Endothelial cell of umbilical vein (primary cell): ENCODE data around the gene RUNDC1. TPM values are rescaled to one million over a fixed set of nuclear protein-coding genes. Genes with fewer than 3 reads are reported as not detected.

ENCODE experiments used
- BruUV-seq: library from RNA; stranded (reverse); fragments of 400-500 nt; replicated peaks from 2 replicates; lab custom pipeline; 2021; lab: Mats Ljungman, UMichigan
- CTCF ChIA-PET: fragments of 300-600, 350-600 bp; sonication (Branson Sonifier 250); formaldehyde crosslinking; loops from one replicate; lab custom pipeline; 2021; ENCODE audit warnings: antibody characterized with exemption, inconsistent platforms; lab: Charles Lee
- POLR2A ChIA-PET: fragments of 300-600, 350-600 bp; sonication (Branson Sonifier 250); formaldehyde crosslinking; loops from one replicate; lab custom pipeline; 2021; ENCODE audit warnings: antibody characterized with exemption, inconsistent platforms; lab: Charles Lee
- DNase-seq: peaks from one replicate; pipeline ENCODE4 v3.0.0-alpha.2; 2011; ENCODE audit warnings: low read depth, low spot score
- FAIRE-seq: peaks from 2 replicates; lab custom pipeline; 2011; peaks lifted over from hg19 to GRCh38; lab: Jason Lieb, UNC
- H2AFZ ChIP-seq: 2 replicates; pipeline ENCODE4 v1.6.0; 2012; ENCODE audit warnings: low read depth, low read length, control low read depth, inconsistent platforms
- H3K27ac ChIP-seq: 2 replicates; pipeline ENCODE4 v1.5.1; 2011; ENCODE audit warnings: low read depth, mild to moderate bottlenecking, control low read depth, low read length, moderate library complexity; ENCODE audit not compliant: insufficient read depth
- H3K27me3 ChIP-seq, 2 experiments: 2 replicates each; pipeline versions ENCODE4 v1.6.0 to v1.6.1; 2011; ENCODE audit warnings: low read length in 2 of 2, mixed read lengths in 1 of 2; ENCODE audit not compliant: control insufficient read depth in 2 of 2, insufficient read depth in 2 of 2
- H3K36me3 ChIP-seq, 2 experiments: 2 replicates in 1 of 2; 3 replicates in 1 of 2; pipeline ENCODE4 v1.5.1; 2011; ENCODE audit warnings: low read length in 2 of 2, mild to moderate bottlenecking in 1 of 2, moderate library complexity in 1 of 2; ENCODE audit not compliant: control insufficient read depth in 2 of 2, insufficient read depth in 2 of 2; ENCODE audit errors: extremely low read depth in 1 of 2
- H3K4me1 ChIP-seq: 3 replicates; pipeline ENCODE4 v1.5.1; 2011; ENCODE audit warnings: mild to moderate bottlenecking, low read length; ENCODE audit not compliant: control insufficient read depth, insufficient read depth; ENCODE audit errors: extremely low read depth
- H3K4me2 ChIP-seq: 2 replicates; pipeline ENCODE4 v1.6.1; 2011; ENCODE audit warnings: low read length, control low read depth, mixed read lengths; ENCODE audit not compliant: insufficient read depth
- H3K4me3 ChIP-seq, 3 experiments: fragments of 200-600 bp in 1 of 3; sonication (generic), shearing (Covaris generic) in 1 of 3; replicated peaks in 1 of 3; 2 replicates each; pipeline ENCODE4 v1.5.1; 2011 to 2016; ENCODE audit warnings: control low read depth in 3 of 3, low read length in 3 of 3, mild to moderate bottlenecking in 2 of 3, inconsistent platforms in 1 of 3, low read depth in 1 of 3, moderate library complexity in 1 of 3; ENCODE audit not compliant: insufficient read depth in 1 of 3
- H3K79me2 ChIP-seq: 2 replicates; pipeline ENCODE4 v1.6.0; 2012; ENCODE audit warnings: low read length, inconsistent platforms; ENCODE audit not compliant: control insufficient read depth, insufficient read depth
- H3K9ac ChIP-seq: replicated peaks from 2 replicates; pipeline ENCODE3; 2011; ENCODE audit warnings: low read length, control low read depth; ENCODE audit not compliant: insufficient read depth; ENCODE audit errors: extremely low read depth
- H3K9me1 ChIP-seq: replicated peaks from 3 replicates; pipeline ENCODE4 v1.6.0; 2011; ENCODE audit warnings: mild to moderate bottlenecking, low read length; ENCODE audit not compliant: control insufficient read depth, insufficient read depth; ENCODE audit errors: extremely low read depth
- H3K9me3 ChIP-seq: replicated peaks from 2 replicates; pipeline ENCODE4 v1.5.1; 2012; ENCODE audit warnings: low read length, inconsistent platforms; ENCODE audit not compliant: control insufficient read depth, insufficient read depth
- H4K20me1 ChIP-seq: replicated peaks from 2 replicates; pipeline ENCODE3; 2011; ENCODE audit warnings: mild to moderate bottlenecking, low read length; ENCODE audit not compliant: control insufficient read depth, insufficient read depth; ENCODE audit errors: extremely low read depth
- GATA2 ChIP-seq: IDR thresholded peaks from 2 replicates; pipeline ENCODE4 v1.7.0; 2011; ENCODE audit warnings: low read depth, mild to moderate bottlenecking, moderate library complexity, mixed read lengths, low read length; ENCODE audit not compliant: insufficient read length, insufficient read depth
- MAX ChIP-seq: IDR thresholded peaks from 2 replicates; pipeline ENCODE4 v1.6.1; 2011; ENCODE audit not compliant: insufficient read depth, insufficient read length
- POLR2A ChIP-seq: IDR thresholded peaks from 2 replicates; pipeline ENCODE4 v1.6.1; 2012; ENCODE audit warnings: low read depth, mild to moderate bottlenecking, control low read depth, low read length
- POLR2AphosphoS5 ChIP-seq: IDR thresholded peaks from 2 replicates; pipeline ENCODE4 v1.6.1; 2012; ENCODE audit warnings: low read depth, mild to moderate bottlenecking, control low read depth, low read length, moderate library complexity; ENCODE audit not compliant: insufficient read depth
- dilution Hi-C: fragments of 300-500 bp; cut with MboI; formaldehyde crosslinking; loops from one replicate; pipeline ENCODE4 v1.15.0; 2019; ENCODE audit warnings: low sequenced_read_pairs; ENCODE audit not compliant: extremely low pct_ligation_motif_present
- intact Hi-C: fragments of 100-400 bp; cut with micrococcal nuclease; formaldehyde crosslinking; loops from one replicate; pipeline ENCODE4 v1.10.0; 2022
- polyA plus RNA-seq, 4 experiments: library from polyadenylated mRNA; depleted of rRNA in 3 of 4; stranded (reverse) in 3 of 4; unstranded in 1 of 4; fragments of >200 nt; gene quantifications; 2 replicates each; pipeline versions ENCODE4 v1.2.1 to v1.2.3, GENCODE V29; 2011 to 2012; ENCODE audit warnings: missing spikeins in 1 of 4
- total RNA-seq: library from RNA; stranded (reverse); gene quantifications from 2 replicates; pipeline ENCODE4 v1.2.3, GENCODE V29; 2021

The RUNDC1 gene
- total and polyA plus RNA-seq, 2 donors (not counting 3 experiments of a cell fraction or from before 2014, with no cell fraction given), result 9.2 to 12.0 TPM

GRCh38 chr17:43020030-43020621 is 39.8 kb downstream of the RUNDC1 start:
- Histone ChIP-seq H4K20me1 (no peaks in the 10 kb centered on the region), H3K9ac (no peak overlapping the region), H3K27me3 (no peaks in the 10 kb centered on the region), H3K4me3 (peak overlapping the region in 2 of 3 experiments; percentile 10 to 34), H3K4me2 (peak overlapping the region; percentile 44), H2AFZ (no peak overlapping the region), H3K36me3 (peaks cover 0 to 20% of the 10 kb centered on the region in 2 experiments), H3K9me3 (no peaks in the 10 kb centered on the region), H3K79me2 (peaks cover 37% of the 10 kb centered on the region), H3K4me1 (peaks cover 40% of the 10 kb centered on the region), H3K9me1 (no peaks in the 10 kb centered on the region), H3K27ac (peak overlapping the region; percentile 19)
- DNase-seq, result peak; percentile 63
- TSS peak; percentile 3 for BruUV-seq
- dilution Hi-C loops (no loop called here), intact Hi-C loops (loop anchor here (2.0 kb wide), 2 partner anchors 13 to 21 kb away; partner anchors contain the start of genes IFI35 and RPL27)
- TF ChIP-seq GATA2 (no peak), POLR2A (peak; percentile 21), MAX (no peak), POLR2AphosphoS5 (peak; percentile 69)
- ChIA-PET POLR2A (interaction anchor here (2.7 kb wide), 1 partner anchor 295 kb away, joined by 13 read pairs; no protein-coding TSS in a partner anchor), CTCF (interaction anchor here (1.0 to 5.5 kb wide), 3 partner anchors 11 to 152 kb away, joined by 3 to 22 read pairs (median 6); partner anchors contain the start of gene IFI35)
- peak; percentile 89 for FAIRE-seq
